Raji (cell line): ENCODE data around the gene LMLN.

Source experiments
- POLR2A ChIP-seq: IDR thresholded peaks from 2 replicates; pipeline ENCODE4 v1.6.1; 2011; ENCODE audit warnings: low read depth, low read length, control low read depth; ENCODE audit not compliant: insufficient read depth

The LMLN gene

GRCh38 chr3:197994736-197995135, 34.7 kb downstream of the LMLN start:
- TF ChIP-seq POLR2A = no peak

GRCh38 chr3:197996855-197997254, 36.8 kb downstream of the LMLN start:
- TF ChIP-seq POLR2A = no peak

- TF ChIP-seq POLR2A = no peak
Measured at GRCh38 chr3:197997936-197998335, 37.9 kb downstream of the LMLN start.

- TF ChIP-seq POLR2A = no peak
Measured at GRCh38 chr3:198017090-198017489, 57.1 kb downstream of the LMLN start.

- no peak for TF ChIP-seq POLR2A
Measured at GRCh38 chr3:198018416-198018815, 58.4 kb downstream of the LMLN start.

GRCh38 chr3:198019115-198019514, 59.1 kb downstream of the LMLN start:
- TF ChIP-seq POLR2A = no peak

- TF ChIP-seq POLR2A = no peak
Measured at GRCh38 chr3:198021320-198021719, 61.3 kb downstream of the LMLN start.

- no peak for TF ChIP-seq POLR2A
Measured at GRCh38 chr3:198022604-198023003, 62.6 kb downstream of the LMLN start.

GRCh38 chr3:198025644-198026043, 65.6 kb downstream of the LMLN start:
- TF ChIP-seq POLR2A = no peak

GRCh38 chr3:198026620-198027019, 66.6 kb downstream of the LMLN start:
- TF ChIP-seq POLR2A = no peak

- no peak for TF ChIP-seq POLR2A
Measured at GRCh38 chr3:198027045-198027798, 67.2 kb downstream of the LMLN start.

GRCh38 chr3:198027799-198028390, 67.9 kb downstream of the LMLN start:
- no peak for TF ChIP-seq POLR2A

GRCh38 chr3:198028718-198029117, 68.7 kb downstream of the LMLN start:
- TF ChIP-seq POLR2A = no peak

GRCh38 chr3:198030125-198030524, 70.1 kb downstream of the LMLN start:
- no peak for TF ChIP-seq POLR2A

- TF ChIP-seq POLR2A = no peak
Measured at GRCh38 chr3:198030726-198031125, 70.7 kb downstream of the LMLN start.

GRCh38 chr3:198032039-198032936, 72.3 kb downstream of the LMLN start:
- no peak for TF ChIP-seq POLR2A
